Cardiac muscle cell (in vitro differentiated cells and primary cell): Measurements from ENCODE around the gene FNDC11. TPM values are rescaled to one million over a fixed set of nuclear protein-coding genes. Genes with fewer than 3 reads are reported as not detected.

Experiments
- DNase-seq, 2 donors: peaks; one replicate each; pipeline versions ENCODE4 v3.0.0 to v3.0.0-alpha.2; 2010 to 2017; ENCODE audit warnings: low read depth in 1 of 2, low spot score in 1 of 2
- H3K27ac ChIP-seq: fragments of 200-600 bp; sonication (generic); 2 replicates; pipeline ENCODE4 v1.5.1; 2016
- H3K27me3 ChIP-seq: fragments of 200-600 bp; sonication (generic); 2 replicates; pipeline ENCODE4 v1.6.0; 2016; ENCODE audit warnings: control low read depth
- H3K36me3 ChIP-seq: fragments of 200-600 bp; sonication (generic); 2 replicates; pipeline ENCODE4 v1.5.1; 2016; ENCODE audit warnings: control low read depth
- H3K4me1 ChIP-seq: fragments of 200-600 bp; sonication (generic); 2 replicates; pipeline ENCODE4 v1.8.1; 2017; ENCODE audit warnings: low read depth, mild to moderate bottlenecking, mixed run types
- H3K4me3 ChIP-seq: fragments of 200-600 bp; sonication (generic); 2 replicates; pipeline ENCODE4 v1.5.1; 2016; ENCODE audit warnings: mild to moderate bottlenecking
- H3K9me3 ChIP-seq: fragments of 200-600 bp; sonication (generic); 2 replicates; pipeline ENCODE4 v1.5.1; 2017; ENCODE audit warnings: low read depth, mild to moderate bottlenecking, control low read depth
- CTCF ChIP-seq: IDR thresholded peaks from 2 replicates; pipeline ENCODE4 v1.5.1; 2012; ENCODE audit warnings: low read depth, mild to moderate bottlenecking, low read length
- polyA plus RNA-seq: library from polyadenylated mRNA; unstranded; fragments of >200 nt; fragmentation: Nextera tagmentation; extraction: Ambion mirVana; gene quantifications from 2 replicates; pipeline ENCODE4 v1.2.1, GENCODE V29; 2016
- total RNA-seq: library from RNA; depleted of rRNA; stranded (reverse); fragments of >200 nt; gene quantifications from 2 replicates; pipeline ENCODE4 v1.2.3, GENCODE V29; 2016

The FNDC11 gene
- total and polyA plus RNA-seq, 2 experiments from 2014 or later = 0.09 to 3.4 TPM

GRCh38 chr20:63522091-63522868, 31.7 kb upstream of the FNDC11 start:
- no peak overlapping the region for H3K27ac ChIP-seq
- H3K36me3 ChIP-seq = peaks cover 10% of the 10 kb centered on the region
- TF ChIP-seq CTCF = no peak
- peaks cover 11% of the 10 kb centered on the region for H3K4me1 ChIP-seq
- no peaks in the 10 kb centered on the region for H3K27me3 ChIP-seq
- H3K9me3 ChIP-seq = no peaks in the 10 kb centered on the region
- no peak overlapping the region for H3K4me3 ChIP-seq
- no peak for DNase-seq

DNA sequence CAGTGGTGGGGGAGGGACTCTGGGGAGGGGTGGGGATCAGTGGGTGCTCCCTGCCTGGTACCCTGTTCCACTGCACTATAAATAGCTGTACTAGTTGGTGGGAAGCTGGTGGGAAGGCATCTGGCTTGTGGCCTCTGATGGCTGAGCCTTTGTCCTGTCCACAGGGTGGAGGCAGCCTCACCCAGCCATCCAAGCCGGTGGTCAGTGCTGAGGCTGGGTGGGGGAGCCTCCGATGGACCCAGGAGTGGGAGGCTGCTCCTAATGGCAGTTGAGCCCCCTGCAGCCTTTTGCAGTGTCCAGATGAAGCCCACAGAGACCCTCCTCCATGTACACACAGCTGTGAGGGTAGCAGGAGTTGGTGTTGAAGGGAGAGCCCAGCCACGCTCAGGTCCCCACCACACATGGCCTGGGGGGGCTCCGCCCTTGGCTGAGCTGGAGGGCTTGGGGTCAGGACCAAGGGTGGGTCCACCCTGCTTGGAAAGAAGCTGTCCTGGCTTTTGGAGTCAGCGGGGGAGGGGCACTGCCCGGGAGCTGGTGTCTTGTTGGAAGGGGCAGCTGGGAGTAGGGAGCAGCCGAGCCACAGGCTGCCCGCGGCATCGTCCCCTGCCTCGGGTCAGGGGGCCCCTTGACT, 30.9 kb upstream of the FNDC11 start:
- TF ChIP-seq CTCF = no peak
- Histone ChIP-seq H3K9me3 (no peaks in the 10 kb centered on the region), H3K27ac (no peak overlapping the region), H3K4me3 (no peak overlapping the region), H3K4me1 (peaks cover 11% of the 10 kb centered on the region), H3K27me3 (no peaks in the 10 kb centered on the region), H3K36me3 (peaks cover 10% of the 10 kb centered on the region)
- no peak for DNase-seq

DNA sequence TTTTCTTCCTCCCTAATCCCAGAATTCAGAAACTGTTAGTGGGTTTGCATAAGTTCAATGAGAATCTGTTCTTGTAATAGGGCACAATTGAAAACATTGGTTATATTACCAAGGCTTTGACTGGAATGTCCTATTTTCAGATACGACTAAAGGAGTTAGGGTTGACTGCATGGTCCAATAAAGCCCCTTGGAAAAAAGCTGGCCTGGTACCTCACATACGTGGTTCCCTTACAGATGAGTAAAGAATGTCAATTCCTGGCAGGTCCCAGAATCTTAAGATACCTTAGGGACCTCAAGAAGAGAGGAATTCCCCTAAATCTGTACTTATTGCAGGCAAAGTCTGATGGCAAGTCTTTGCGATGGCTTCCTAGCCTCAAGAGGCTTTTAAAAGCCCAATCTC, 28.8 kb upstream of the FNDC11 start:
- peaks cover 11% of the 10 kb centered on the region for H3K4me1 ChIP-seq
- no peaks in the 10 kb centered on the region for H3K9me3 ChIP-seq
- no peak for DNase-seq
- H3K27me3 ChIP-seq = no peaks in the 10 kb centered on the region
- no peak overlapping the region for H3K4me3 ChIP-seq
- TF ChIP-seq CTCF = no peak
- H3K36me3 ChIP-seq = peaks cover 10% of the 10 kb centered on the region
- no peak overlapping the region for H3K27ac ChIP-seq

- Histone ChIP-seq H3K4me1 (peaks cover 11% of the 10 kb centered on the region), H3K27ac (no peak overlapping the region), H3K9me3 (no peaks in the 10 kb centered on the region), H3K36me3 (peaks cover 10% of the 10 kb centered on the region), H3K27me3 (no peaks in the 10 kb centered on the region), H3K4me3 (no peak overlapping the region)
- no peak for TF ChIP-seq CTCF
- DNase-seq = no peak
Observed at GRCh38 chr20:63525971-63526370, 28.0 kb upstream of the FNDC11 start.

GRCh38 chr20:63527184-63527583, 26.8 kb upstream of the FNDC11 start:
- Histone ChIP-seq H3K27me3 (no peaks in the 10 kb centered on the region), H3K4me3 (no peak overlapping the region), H3K36me3 (peaks cover 8% of the 10 kb centered on the region), H3K27ac (no peak overlapping the region), H3K9me3 (no peaks in the 10 kb centered on the region), H3K4me1 (peaks cover 2% of the 10 kb centered on the region)
- TF ChIP-seq CTCF = no peak
- no peak for DNase-seq
